NCI-H2029 (cell line): ENCODE measurements around the gene MMP25.

Source experiments
- DNase-seq: peaks from one replicate; lab custom pipeline; 2025; lab: John Stamatoyannopoulos, UW

The MMP25 gene

GRCh38 chr16:3095869-3096268 lies 49.5 kb downstream of the MMP25 start:
- no peak for DNase-seq

DNA sequence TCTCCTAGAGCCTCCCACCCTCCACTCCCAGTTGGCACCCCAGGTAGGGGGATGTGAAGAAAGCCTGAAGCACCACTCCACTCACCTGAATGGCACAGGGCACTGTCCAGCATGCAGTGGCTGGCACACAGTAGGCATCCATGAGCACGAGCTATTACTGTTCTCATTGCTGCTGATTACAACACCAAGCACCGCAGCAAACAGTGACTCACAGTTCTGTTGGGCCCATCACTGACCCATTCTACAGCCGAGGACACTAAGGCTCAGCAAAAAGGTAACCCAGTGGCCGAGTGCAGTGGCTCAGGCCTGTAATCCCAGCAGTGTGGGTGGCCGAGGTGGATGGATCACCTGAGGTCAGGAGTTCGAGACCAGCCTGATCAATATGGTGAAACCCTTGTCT lies 50.0 kb downstream of the MMP25 start:
- DNase-seq, result no peak

- no peak for DNase-seq
These were observed 50.9 kb downstream of the MMP25 start for GRCh38 chr16:3097266-3097665.

DNA sequence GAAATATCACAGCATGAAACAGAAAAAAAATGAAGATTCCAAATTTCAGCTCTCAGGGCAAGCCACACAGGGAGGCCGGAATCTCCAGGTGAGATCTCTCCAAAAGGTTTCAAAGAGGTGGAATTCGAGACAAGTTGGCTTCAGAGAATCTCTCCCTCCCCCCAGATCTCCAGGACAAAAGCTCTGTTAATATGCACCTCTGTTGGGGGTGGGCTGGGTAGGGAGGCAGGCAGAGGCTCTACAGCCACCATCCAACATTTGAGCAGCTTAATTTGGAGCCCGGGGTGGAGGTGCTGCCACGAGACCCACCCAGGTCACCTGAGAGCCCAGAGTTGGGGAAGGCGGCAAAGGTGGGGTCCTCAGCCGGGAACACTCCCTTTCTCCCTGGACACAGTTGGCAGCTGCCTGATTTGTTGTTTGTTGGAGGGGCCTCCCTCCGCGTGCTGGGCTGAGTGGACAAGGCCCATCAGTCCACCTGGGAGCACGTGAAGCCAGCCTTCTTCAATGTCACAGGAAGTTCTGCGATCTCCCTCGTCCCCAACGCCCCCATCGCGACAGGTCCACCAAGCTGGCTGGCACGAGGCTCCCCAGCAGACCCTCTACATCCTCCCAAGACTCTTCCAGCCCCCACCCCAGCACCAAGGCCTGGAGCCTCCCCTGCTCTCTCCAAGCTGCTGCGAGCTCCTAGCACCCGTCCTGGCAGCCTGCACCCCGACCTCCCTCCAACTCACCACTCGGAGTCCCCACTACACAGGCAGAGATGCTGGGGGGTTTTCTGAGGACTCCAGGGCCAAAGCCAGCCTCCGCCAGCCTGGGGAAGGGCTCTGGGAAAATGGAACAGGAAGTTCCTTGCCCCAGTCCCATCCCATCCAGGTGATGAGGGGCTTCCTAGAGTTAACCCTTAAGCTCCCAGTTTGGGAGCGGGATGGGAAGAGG lies 52.4 kb downstream of the MMP25 start, which contains the start of gene ZSCAN10:
Gene ZSCAN10 (minus strand): TSS at position 836 of the 936 bp plus-strand sequence. CDS start 6,357 bp downstream, outside the sequence.
- DNase-seq, result no peak

DNA sequence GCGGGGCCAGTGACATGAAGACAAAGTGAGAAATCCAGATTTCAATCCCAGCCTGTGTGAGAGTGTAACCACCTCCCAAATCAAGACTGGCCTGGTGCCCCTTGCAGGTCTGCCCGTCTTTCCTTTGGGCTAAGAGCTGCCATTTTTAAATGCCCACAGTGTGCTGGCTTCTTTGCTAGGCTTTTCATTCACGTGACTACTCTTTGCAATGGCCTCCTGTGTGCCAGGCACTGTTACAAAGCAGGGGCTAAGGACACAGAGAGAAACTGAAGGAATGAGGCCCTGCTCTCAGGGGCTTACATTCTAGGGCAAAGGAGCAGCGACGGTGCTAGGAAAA lies 53.0 kb downstream of the MMP25 start:
- no peak for DNase-seq

DNA sequence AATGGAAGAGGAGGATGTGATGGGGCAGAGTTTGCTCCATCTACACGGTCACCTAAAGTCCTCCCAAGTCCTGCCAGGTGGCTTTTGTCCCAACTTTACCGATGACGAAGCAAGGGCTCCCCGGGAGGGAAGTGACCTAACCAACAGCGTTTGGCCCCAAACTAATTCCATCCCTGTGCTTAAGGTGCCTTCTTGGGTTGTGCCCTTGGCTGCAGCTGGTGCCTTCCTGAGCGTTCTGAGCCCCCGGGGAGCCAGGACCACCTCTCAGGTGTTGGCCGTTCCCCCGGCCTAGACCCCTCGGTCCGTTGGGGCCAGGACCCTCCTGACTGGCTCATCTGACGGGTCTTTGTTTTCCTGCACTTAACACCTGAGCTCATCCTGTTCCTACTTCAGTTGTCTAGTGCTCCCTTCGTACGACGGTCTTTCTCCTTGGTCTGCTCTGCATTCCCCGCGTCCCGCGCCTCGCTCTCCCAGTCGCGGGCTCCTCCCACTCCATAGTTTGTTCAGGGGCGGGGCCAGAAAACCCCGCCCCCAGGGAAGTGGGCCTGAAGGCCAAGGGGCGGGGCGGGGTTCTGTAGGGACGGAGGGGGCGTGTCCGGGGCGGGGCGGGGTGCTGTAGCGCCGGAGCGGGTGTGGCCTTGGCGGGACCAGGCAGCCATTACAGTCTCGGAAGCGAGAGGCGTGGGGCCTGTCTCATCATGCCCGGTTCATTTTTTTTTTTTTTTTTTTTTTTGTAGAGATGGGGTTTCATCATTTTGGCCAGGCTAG lies 53.6 kb downstream of the MMP25 start:
- peak; percentile 84 for DNase-seq

DNA sequence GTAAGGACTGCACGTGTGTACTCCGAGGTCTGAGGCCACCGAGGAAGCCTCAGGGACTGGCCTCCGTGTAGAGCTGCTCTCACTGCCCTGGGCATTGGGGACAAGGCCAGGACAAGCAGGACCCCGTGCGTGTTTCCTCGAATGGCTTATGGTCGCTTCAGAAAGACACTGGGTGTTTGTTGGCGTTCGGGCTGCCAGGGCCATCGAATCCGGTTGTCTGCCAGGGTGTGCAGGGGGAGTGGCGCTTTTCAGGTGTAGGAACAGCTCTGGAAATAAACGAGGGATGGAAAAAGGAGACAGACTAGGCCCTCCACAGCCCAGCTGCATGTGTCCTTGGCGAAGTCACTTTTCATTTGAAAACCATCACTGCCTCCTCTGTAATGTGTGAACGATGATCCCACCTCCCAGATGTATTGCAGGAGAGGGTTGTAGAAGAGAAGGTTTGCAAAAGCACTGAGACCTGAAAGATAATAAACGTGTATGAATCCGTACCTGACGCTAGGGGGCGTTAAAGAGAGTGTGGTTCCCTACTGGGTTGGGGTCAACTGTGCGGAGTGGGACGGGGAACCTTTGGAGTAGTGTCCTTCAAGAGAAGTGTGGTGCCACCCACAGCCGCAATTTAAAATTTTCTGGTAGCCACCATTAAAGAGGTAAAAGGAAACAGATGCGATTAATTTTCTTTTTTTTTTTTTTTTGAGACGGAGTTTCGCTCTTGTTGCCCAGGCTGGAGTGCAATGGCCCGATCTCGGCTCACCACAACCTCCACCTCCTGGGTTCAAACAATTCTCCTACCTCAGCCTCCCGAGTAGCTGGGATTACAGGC lies 54.9 kb downstream of the MMP25 start:
- DNase-seq, result no peak

DNA sequence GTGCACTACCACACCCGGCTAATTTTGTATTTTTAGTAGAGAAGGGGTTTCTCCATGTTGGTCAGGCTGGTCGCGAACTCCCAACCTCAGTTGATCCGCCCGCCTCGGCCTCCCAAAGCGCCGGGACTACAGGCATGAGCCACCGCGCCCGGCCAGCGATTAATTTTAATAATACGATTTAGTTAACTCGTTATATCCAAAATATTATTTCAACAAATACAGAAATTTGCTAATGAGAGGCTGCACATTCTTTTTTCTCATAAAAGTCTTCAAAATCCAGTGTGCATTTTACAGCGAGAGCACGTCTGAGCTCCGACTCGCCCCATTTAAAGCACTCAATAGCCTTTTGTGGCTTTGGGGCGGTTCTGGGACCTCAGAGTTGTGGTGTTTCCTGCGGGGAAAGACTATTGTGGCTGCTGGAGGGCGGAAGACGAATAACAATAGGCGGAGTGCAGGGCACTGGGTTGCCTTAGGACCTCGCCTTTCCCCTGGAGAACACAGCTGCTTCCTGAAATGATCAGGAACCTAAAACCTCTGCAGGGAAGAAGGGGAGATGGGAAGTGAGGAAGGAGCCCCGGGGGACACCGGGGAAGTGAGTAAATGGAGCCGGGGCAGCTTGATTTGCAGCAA lies 55.6 kb downstream of the MMP25 start:
- DNase-seq, result no peak

DNA sequence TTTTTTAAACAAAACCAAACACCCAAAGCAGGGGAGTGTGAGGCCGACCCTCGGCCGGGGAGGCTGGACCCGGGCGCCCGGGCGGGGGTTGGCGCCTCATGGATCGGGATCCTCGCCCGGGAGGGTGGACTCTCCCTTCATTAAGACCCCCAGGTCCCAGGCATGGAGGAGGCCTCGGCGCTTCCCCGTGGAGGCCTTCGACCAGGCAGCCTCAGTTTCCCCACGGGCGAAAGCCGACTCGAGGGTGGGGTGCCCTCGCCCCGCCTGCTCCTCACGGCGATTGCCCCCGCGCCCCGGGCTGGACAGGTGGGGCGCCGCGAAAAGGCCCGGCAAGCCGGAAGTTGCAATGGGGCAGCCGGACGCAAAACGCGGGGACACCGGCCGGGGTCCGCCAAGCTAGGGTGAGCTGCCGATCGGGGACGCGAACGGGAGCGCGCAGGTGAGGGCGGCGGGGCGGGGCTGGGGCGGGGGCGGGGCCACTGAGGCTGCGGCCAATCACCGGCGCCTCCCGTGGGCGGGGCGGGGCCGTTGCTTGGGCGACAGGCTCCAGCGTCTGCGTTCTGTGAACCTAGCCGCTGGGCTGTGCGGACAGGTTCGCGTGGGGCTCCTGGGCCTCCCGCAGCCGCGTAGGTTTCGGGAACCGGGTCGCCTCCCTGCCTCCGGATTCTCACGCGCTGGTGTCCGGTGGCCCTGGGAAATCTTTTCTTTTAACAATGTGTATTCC lies 60.0 kb downstream of the MMP25 start:
- peak; percentile 84 for DNase-seq
